Stimulated activated CD4-positive, alpha-beta T cell treated with anti-CD3 and anti-CD28 coated beads, TNF-alpha, amount 100 ng/mL, for 24 hours (primary cell): Measurements from ENCODE around the gene BICRA.

ENCODE experiments used
- DNase-seq, 3 experiments: peaks; one replicate each; pipeline ENCODE4 v3.0.0-alpha.2; 2020; ENCODE audit warnings: low read depth in 3 of 3

BICRA gene

GRCh38 chr19:47601180-47601904 is 7.6 kb upstream of the BICRA start:
- no peak for DNase-seq

GRCh38 chr19:47603706-47604565 is 5.0 kb upstream of the BICRA start:
- DNase-seq, result no peak

GRCh38 chr19:47607564-47608073 is 1.3 kb upstream of the BICRA start:
- no peak for DNase-seq

GRCh38 chr19:47608074-47608918 is 638 bp upstream of the BICRA start:
- peak; percentile 87 to 95 (median 90) for DNase-seq

- DNase-seq, result peak in 2 of 3 experiments; percentile 20 to 45
These were observed 1.3 kb downstream of the BICRA start for GRCh38 chr19:47609906-47610894.

GRCh38 chr19:47610902-47611301 is 2.0 kb downstream of the BICRA start:
- DNase-seq, result no peak

GRCh38 chr19:47613165-47614020 is 4.5 kb downstream of the BICRA start:
- no peak for DNase-seq

GRCh38 chr19:47614021-47614295 is 5.0 kb downstream of the BICRA start:
- no peak for DNase-seq

- DNase-seq, result no peak
These were observed 5.6 kb downstream of the BICRA start for GRCh38 chr19:47614559-47614958.

GRCh38 chr19:47615230-47615629 is 6.3 kb downstream of the BICRA start:
- no peak for DNase-seq

- DNase-seq, result no peak
These were observed 6.8 kb downstream of the BICRA start for GRCh38 chr19:47615714-47616113.

- DNase-seq, result no peak
These were observed 9.8 kb downstream of the BICRA start for GRCh38 chr19:47618771-47619170.

GRCh38 chr19:47619763-47620162 is 10.8 kb downstream of the BICRA start:
- DNase-seq, result no peak

- DNase-seq, result no peak
These were observed 14.4 kb downstream of the BICRA start for GRCh38 chr19:47623151-47623920.

- no peak for DNase-seq
These were observed 15.0 kb downstream of the BICRA start for GRCh38 chr19:47623921-47624391.

- DNase-seq, result no peak
These were observed 16.7 kb downstream of the BICRA start for GRCh38 chr19:47625650-47626049.

- DNase-seq, result no peak
These were observed 17.3 kb downstream of the BICRA start for GRCh38 chr19:47626238-47626637.

- no peak for DNase-seq
These were observed 19.3 kb downstream of the BICRA start for GRCh38 chr19:47628078-47628771.
